Gastroesophageal sphincter (tissue), 4 donors: Measurements from ENCODE around the gene ARMC7. TPM values are rescaled to one million over a fixed set of nuclear protein-coding genes. Genes with fewer than 3 reads are reported as not detected.

Source experiments
- ATAC-seq: fragments of 150-250 bp; one replicate; pipeline ENCODE4 v1.9.1; 2016; ENCODE audit warnings: mild to moderate bottlenecking, moderate library complexity
- H3K27ac ChIP-seq, 4 donors: fragments of 200-600 bp; sonication (generic) in 3 of 4; 1 replicate in 3 of 4; 2 replicates in 1 of 4; pipeline ENCODE4 v1.5.1; 2016 to 2019
- H3K27me3 ChIP-seq: fragments of 200-600 bp; sonication (generic); one replicate; pipeline ENCODE4 v1.5.1; 2019
- H3K36me3 ChIP-seq, 2 donors: fragments of 200-600 bp; sonication (generic); one replicate each; pipeline ENCODE4 v1.5.1; 2019; ENCODE audit warnings: control low read depth in 1 of 2
- H3K4me1 ChIP-seq, 3 donors: fragments of 200-600 bp; sonication (generic); 1 replicate in 2 of 3; 2 replicates in 1 of 3; pipeline ENCODE4 v1.5.1; 2016 to 2019; ENCODE audit warnings: control low read depth in 2 of 3
- H3K4me3 ChIP-seq, 2 donors: fragments of 200-600 bp; sonication (generic); one replicate each; pipeline ENCODE4 v1.5.1; 2019; ENCODE audit warnings: mild to moderate bottlenecking in 1 of 2, moderate library complexity in 1 of 2
- H3K9me3 ChIP-seq, 3 donors: fragments of 200-600 bp; sonication (generic); one replicate each; pipeline ENCODE4 v1.5.1; 2017 to 2019; ENCODE audit warnings: control low read depth in 2 of 3
- EP300 ChIP-seq: sonication (generic); formaldehyde crosslinking; IDR thresholded peaks from one replicate; pipeline ENCODE4 v1.6.1; 2017; ENCODE audit warnings: antibody characterized with exemption, mild to moderate bottlenecking
- POLR2A ChIP-seq, 2 donors: fragments of 450-650 bp; IDR thresholded peaks; one replicate each; pipeline ENCODE4 v1.6.1; 2017; ENCODE audit warnings: antibody characterized with exemption in 2 of 2, mild to moderate bottlenecking in 2 of 2, moderate library complexity in 1 of 2
- POLR2AphosphoS5 ChIP-seq: sonication (generic); formaldehyde crosslinking; IDR thresholded peaks from one replicate; pipeline ENCODE4 v1.6.1; 2017; ENCODE audit warnings: antibody characterized with exemption
- WGBS, 2 donors: methylation state at CpG; one replicate each; pipeline ENCODE4 v1.1.5; 2018; ENCODE audit warnings: low coverage in 1 of 2; 5-methylcytosine and 5-hydroxymethylcytosine counted together
- total RNA-seq, 4 donors: library from RNA; depleted of rRNA; stranded (reverse); fragments of >200 nt; gene quantifications; one replicate each; pipeline ENCODE4 v1.1.0, GENCODE V29; 2016
- TF ChIP-seq, protein P1 (sequence below), 4 experiments: fragments of 200-600 bp in 2 of 4; fragments of 450-650 bp in 2 of 4; sonication (generic) in 1 of 4; IDR thresholded peaks; one replicate each; pipeline ENCODE4 v1.5.1; 2017 to 2019; ENCODE audit warnings: antibody characterized with exemption in 4 of 4, mild to moderate bottlenecking in 2 of 4, moderate library complexity in 2 of 4

The ARMC7 gene
- total RNA-seq, 4 donors from 2014 or later = 2.4 to 6.1 (median 3.9) TPM

DNA sequence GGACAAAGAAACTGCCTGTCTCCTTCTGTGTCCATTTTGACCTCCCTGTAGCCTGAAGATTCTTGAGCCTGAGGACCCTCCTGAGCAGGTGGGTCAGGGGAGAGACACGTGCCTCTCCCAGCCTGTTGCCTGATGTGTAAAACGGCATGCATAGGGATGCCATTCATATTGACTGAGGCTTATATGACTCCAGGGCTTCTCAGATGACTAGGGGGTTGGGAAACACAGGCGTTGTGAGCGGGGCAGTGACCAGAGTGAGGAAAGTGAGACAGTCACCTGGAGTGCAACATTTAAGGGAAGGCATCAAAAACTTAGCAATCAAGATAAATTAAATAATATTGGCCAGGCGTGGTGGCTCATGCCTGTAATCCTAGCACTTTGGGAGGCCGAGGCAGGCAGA, 27.1 kb upstream of the ARMC7 start:
- Histone ChIP-seq H3K27me3 (peaks cover 2% of the 10 kb centered on the region), H3K9me3 (no peaks in the 10 kb centered on the region), H3K4me1 (peaks cover 0 to 20% (median 5%) of the 10 kb centered on the region in 3 donors), H3K4me3 (no peak overlapping the region), H3K36me3 (no peaks in the 10 kb centered on the region), H3K27ac (no peak overlapping the region)
- TF ChIP-seq EP300 (no peak), POLR2A (IDR thresholded peaks at IDR 0.05) (no peak)
- 75 to 83% methylated on average over 4 to 6 of the region's 6 CpGs for WGBS, 2 donors
- no peak for ATAC-seq

DNA sequence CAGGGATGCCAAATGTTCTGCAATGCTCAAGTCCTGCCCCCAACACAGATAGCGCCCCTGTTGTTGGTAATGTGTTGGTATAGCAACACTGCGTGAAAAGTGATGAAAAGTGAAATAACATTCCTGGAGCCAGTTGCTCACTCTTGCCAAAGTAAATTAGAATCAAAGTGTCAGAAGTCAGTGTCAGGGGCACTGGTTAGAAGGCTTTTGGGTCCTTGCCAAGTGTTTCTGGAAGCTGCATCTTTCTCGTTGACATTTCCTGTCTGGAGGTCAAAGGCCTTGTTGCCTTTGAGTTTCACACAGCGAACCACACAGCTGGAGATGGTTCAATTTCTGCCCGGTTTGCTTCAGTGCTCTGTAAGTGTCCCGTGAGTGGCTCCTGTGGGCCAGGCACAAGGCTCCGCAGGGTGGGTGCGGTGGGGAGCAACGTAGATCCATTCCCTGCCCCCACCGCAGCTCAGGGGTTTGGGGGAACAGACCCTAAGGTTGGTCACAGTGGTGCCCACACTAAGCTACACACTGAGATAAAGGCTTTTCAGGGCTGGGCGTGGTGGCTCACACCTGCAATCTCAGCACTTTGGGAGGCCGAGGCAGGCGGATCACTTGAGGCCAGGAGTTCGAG, 25.6 kb upstream of the ARMC7 start:
- no peak for TF ChIP-seq POLR2A (IDR thresholded peaks at IDR 0.05)
- 17 to 63% methylated on average over 1 to 5 of the region's 14 CpGs for WGBS, 2 donors

GRCh38 chr17:75086496-75087181, 23.1 kb upstream of the ARMC7 start:
- H3K27ac ChIP-seq = no peak overlapping the region
- H3K4me1 ChIP-seq = peaks cover 0 to 39% (median 15%) of the 10 kb centered on the region in 3 donors
- no peaks in the 10 kb centered on the region for H3K36me3 ChIP-seq
- 75 to 81% methylated on average over 4 to 13 of the region's 15 CpGs for WGBS, 2 donors
- no peak overlapping the region for H3K4me3 ChIP-seq
- H3K9me3 ChIP-seq = no peaks in the 10 kb centered on the region
- TF ChIP-seq POLR2A (IDR thresholded peaks at IDR 0.05) (no peak), EP300 (no peak), POLR2AphosphoS5 (no peak)
- TF ChIP-seq, protein P1, sequence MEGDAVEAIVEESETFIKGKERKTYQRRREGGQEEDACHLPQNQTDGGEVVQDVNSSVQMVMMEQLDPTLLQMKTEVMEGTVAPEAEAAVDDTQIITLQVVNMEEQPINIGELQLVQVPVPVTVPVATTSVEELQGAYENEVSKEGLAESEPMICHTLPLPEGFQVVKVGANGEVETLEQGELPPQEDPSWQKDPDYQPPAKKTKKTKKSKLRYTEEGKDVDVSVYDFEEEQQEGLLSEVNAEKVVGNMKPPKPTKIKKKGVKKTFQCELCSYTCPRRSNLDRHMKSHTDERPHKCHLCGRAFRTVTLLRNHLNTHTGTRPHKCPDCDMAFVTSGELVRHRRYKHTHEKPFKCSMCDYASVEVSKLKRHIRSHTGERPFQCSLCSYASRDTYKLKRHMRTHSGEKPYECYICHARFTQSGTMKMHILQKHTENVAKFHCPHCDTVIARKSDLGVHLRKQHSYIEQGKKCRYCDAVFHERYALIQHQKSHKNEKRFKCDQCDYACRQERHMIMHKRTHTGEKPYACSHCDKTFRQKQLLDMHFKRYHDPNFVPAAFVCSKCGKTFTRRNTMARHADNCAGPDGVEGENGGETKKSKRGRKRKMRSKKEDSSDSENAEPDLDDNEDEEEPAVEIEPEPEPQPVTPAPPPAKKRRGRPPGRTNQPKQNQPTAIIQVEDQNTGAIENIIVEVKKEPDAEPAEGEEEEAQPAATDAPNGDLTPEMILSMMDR (IDR thresholded peaks at IDR 0.05) = no peak
- ATAC-seq = no peak
- H3K27me3 ChIP-seq = peaks cover 12% of the 10 kb centered on the region

More for the DNA sequence above, 25.6 kb upstream of the ARMC7 start:
- Histone ChIP-seq H3K4me3 (no peak overlapping the region), H3K36me3 (no peaks in the 10 kb centered on the region), H3K27ac (no peak overlapping the region), H3K27me3 (peaks cover 12% of the 10 kb centered on the region), H3K9me3 (no peaks in the 10 kb centered on the region), H3K4me1 (peaks cover 0 to 22% (median 8%) of the 10 kb centered on the region in 3 donors)
- ATAC-seq = no peak

GRCh38 chr17:75087182-75087557, 22.6 kb upstream of the ARMC7 start:
- Histone ChIP-seq H3K4me3 (peak overlapping the region; percentile 41 to 60), H3K4me1 (peaks cover 0 to 42% (median 16%) of the 10 kb centered on the region in 3 donors), H3K9me3 (no peaks in the 10 kb centered on the region), H3K36me3 (no peaks in the 10 kb centered on the region), H3K27ac (peak overlapping the region in 3 of 4 donors; percentile 74 to 86 (median 77)), H3K27me3 (peaks cover 12% of the 10 kb centered on the region)
- ATAC-seq = no peak
- WGBS, 2 donors = 100% methylated on average over 1 of the region's 12 CpGs; no CpG with 5 or more reads in 1 of the 2 donors
- TF ChIP-seq, protein P1 (IDR thresholded peaks at IDR 0.05) = no peak
- TF ChIP-seq POLR2A (IDR thresholded peaks at IDR 0.05) (no peak), EP300 (no peak), POLR2AphosphoS5 (no peak)

DNA sequence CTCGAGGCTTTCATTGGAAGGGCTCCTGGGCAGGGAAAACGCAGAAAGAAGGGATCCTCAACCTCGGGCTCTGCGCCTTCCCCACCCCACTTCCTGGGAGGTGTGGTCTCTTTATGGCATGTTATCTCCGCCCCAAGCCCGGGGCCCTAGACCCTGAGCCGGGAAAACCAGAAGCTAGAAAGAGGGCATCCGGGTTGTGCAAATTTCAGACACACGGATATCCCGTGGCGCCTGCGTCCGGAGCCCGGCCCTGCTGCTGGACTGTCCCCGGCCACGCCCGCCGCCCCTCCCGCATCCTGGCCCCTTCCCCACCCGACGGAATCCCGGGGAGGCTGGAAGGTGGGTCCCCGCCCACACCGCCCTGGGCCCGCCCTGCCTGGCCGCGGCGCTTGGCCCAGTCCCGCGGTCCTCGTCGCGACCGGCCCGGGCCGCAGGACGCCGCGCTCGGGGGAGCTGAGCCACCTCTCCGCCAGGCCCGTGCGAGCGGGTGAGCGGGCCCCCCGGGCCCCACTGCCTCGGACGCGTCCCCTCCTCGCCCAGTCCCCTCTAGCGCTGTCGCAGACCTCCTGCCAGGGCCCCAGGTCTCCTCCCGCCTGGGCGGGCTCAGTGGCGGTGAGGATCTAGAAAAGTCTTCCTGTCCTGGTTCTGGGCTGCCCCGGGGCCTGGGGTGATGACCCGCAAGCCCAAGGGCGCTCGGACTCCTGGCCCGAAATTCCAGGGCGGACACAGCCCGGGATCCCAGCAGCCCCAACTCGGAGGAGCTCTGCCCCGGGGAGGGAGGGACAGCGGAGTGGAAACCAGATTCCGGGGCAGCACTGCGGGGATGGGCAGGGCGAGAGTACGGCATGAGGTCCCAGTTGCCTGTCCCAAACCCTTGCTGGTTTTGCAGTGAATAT, 22.0 kb upstream of the ARMC7 start, which contains the start of gene SLC16A5:
SLC16A5 (plus strand) TSS at position 397 of the 896 bp plus-strand sequence. CDS start 5,683 bp downstream, outside the sequence.
- WGBS, 2 donors = 0% methylated on average over 1 of the region's 69 CpGs; no CpG with 5 or more reads in 1 of the 2 donors
- Histone ChIP-seq H3K36me3 (no peaks in the 10 kb centered on the region), H3K9me3 (no peaks in the 10 kb centered on the region), H3K27me3 (peaks cover 12% of the 10 kb centered on the region), H3K4me1 (peaks cover 0 to 42% (median 16%) of the 10 kb centered on the region in 3 donors), H3K27ac (peak within 1 kb of the TSS; percentile 22 to 86 (median 76)), H3K4me3 (peak within 1 kb of the TSS; percentile 41 to 60)
- peak; percentile 92 for ATAC-seq
- TF ChIP-seq POLR2A (IDR thresholded peaks at IDR 0.05) = peak in 1 of 2 donors; percentile 30
- TF ChIP-seq, protein P1 (IDR thresholded peaks at IDR 0.05) = no peak
- no peak for TF ChIP-seq EP300
- peak; percentile 16 for TF ChIP-seq POLR2AphosphoS5
